NCI-H2196 treated with DMSO at 0.1 percent for 48 hours (cell line): ENCODE results near the gene PARP9.
"Not testable (repeated sequence)": the region's sequence is repeated elsewhere in the genome, so short reads cannot be mapped to it uniquely, and the experiment has no call there.

Source experiments
- DNase-seq: peaks from one replicate; lab custom pipeline; 2025; ENCODE audit not compliant: unreplicated experiment; lab: John Stamatoyannopoulos, UW

The PARP9 gene

GRCh38 chr3:122576174-122576940, 12.3 kb upstream of the PARP9 start:
- no peak for DNase-seq

GRCh38 chr3:122572940-122573412, 8.9 kb upstream of the PARP9 start:
- peak; percentile 67 for DNase-seq

DNA sequence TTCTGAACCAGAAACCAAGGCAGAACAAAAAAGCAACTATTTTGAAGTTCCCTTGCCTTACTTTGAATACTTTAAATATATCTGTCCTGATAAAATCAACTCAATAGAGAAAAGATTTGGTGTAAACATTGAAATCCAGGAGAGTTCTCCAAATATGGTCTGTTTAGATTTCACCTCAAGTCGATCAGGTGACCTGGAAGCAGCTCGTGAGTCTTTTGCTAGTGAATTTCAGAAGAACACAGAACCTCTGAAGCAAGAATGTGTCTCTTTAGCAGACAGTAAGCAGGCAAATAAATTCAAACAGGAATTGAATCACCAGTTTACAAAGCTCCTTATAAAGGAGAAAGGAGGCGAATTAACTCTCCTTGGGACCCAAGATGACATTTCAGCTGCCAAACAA, 4.7 kb upstream of the PARP9 start:
- DNase-seq, result no peak

- DNase-seq, result not testable (repeated sequence)
Measured at GRCh38 chr3:122568131-122568530, 4.0 kb upstream of the PARP9 start.

DNA sequence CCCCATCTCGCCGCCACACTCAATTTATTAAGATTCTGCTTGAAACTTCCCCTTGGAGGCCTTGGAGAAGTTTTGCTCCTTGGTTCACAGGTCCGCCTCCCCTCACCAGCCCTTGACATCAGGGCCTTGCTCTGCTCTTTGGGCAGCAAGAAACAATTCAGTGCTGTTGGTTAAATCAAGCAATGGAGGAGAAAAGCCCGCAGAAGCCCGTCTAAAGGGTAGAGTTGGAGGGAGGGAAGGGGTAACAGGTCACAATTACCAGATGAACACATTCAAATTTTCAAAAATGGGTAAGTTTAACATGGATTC, 429 bp downstream of the PARP9 start:
- DNase-seq, result no peak

DNA sequence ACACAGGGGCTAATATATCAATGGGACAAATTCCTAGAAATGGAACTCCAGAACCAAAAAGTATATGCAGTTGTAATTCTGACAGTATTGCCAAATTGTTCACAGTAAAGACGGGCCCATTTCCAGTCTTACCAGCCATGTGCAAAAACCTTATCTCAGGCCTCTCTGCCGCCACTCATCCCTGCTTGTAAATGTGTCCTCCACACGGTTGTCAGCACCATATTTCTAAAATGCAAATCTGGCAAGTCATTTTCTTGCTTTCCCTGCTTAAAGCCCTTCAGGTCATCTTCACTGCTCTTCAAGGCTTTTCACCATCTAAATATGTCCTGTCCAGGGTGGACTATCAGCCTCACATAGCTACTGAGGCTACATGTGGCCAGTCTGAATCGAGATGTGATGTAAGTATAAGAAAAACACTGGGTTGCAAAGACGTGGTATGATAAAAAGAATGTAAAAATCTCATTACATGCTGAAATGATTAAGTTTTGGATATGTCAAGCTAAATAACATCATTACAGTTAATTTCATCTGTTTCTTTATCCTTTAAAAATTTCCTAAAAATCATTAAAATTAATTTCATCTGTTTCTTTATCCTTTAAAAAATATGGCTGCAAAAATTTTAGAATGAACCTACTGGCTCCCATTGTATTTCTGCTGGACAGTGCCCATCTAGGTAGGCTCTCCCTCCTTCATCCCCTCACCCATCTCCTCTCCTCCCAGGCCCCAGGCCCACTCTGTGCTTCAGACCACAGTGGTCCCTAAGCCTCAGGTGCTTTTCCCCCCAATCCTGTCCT, 980 bp downstream of the PARP9 start:
- DNase-seq, result no peak

DNA sequence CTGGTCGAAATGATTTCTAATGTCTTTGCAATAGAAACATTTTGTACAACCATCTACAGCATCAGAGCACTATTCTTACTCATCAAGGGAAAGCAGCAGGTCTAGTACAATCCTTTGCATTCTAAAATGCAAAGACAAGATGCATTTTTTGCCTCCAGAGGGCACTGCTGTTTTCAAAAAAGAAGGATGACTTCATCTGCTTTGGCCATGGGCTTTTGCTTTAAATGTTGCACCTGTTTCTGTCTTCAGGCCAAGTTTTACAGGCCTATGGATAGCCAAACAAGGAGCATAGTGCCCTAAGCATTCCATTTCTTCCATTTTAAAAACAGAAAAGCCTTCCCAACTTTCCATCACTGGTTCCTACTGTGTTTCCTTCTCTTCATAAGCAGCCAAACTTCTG, 3.4 kb downstream of the PARP9 start:
- peak; percentile 76 for DNase-seq

GRCh38 chr3:122559906-122560305, 4.2 kb downstream of the PARP9 start:
- no peak for DNase-seq

DNA sequence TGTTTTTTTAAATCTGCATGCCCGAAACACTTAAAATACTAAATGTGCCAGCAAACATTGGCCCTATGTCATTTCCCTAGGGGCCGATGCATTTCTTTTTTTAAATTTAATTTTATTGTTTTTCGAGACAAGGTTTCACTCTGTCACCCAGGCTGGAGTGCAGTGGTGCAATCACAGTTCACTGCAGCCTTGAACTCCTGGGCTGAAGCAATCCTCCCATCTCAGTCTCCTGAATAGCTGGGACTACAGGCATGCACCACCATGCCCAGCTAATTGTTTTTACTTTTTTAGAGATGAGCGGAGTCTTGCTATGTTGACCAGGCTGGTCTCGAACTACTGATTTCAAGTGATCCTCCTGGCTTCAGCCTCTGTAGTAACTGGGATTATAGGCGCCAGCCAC, 5.5 kb downstream of the PARP9 start:
- DNase-seq, result no peak

DNA sequence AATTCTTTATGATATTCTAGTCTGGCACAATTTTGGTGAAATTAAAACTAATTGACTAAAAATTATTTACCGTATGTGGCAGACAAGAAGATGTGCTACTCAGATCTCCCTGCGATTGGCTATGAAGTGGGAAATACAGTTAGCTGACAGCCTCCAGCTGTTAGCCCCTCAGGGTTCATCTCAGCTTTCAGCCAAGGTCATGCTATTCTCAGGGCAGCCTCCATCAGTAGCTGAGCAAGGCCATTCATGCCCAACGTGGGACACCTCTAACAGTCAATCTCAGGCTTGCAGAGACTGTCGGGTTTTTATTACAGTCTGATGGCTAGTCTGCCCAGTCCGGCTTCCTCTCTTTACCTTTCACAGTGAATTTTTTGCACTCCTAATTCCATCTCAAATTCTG, 6.7 kb downstream of the PARP9 start:
- DNase-seq, result no peak

DNA sequence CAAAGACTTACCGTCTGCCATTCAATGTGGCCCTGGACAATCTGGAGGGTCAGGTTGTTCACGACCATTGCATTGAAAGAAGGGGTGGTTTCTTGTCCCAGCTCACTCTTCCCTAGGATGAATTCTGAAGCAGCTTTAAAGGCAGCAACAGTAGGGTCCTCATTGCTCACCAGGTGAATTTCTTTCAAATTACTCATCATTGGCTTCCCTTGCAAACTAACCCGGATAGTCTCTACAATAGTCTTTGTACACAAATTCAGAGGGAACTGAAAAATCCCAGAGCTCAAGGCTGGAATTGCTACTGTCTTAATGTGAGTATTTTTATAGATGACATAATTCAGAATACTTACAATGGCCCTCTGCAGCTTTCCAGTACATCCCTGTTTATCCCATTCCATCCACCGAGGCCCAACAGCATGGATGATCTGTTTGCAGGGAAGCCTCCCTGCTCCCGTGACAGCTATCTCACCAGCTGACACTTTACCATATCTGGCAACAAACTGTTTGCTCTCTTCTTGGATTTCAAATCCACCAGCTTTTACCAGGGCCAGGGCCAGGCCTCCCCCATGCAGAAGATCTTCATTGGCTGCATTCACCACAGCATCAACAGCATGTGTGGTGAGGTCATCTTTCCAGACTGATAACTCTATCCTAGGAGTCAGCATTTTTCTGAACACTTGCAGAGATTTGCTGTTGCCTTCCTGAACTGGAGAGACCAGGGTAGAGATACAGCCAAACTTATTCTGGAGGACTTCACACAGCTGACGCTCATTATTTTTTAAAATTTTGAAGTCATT, 8.6 kb downstream of the PARP9 start:
- peak; percentile 79 for DNase-seq

GRCh38 chr3:122553171-122553570, 10.9 kb downstream of the PARP9 start:
- DNase-seq, result no peak

GRCh38 chr3:122548619-122549018, 15.5 kb downstream of the PARP9 start:
- DNase-seq, result no peak

GRCh38 chr3:122548076-122548475, 16.0 kb downstream of the PARP9 start:
- no peak for DNase-seq

GRCh38 chr3:122546151-122546550, 17.9 kb downstream of the PARP9 start:
- DNase-seq, result no peak

GRCh38 chr3:122538956-122539490, 25.1 kb downstream of the PARP9 start:
- no peak for DNase-seq

- no peak for DNase-seq
Measured at GRCh38 chr3:122536632-122537001, 27.5 kb downstream of the PARP9 start.

GRCh38 chr3:122535964-122536631, 28.0 kb downstream of the PARP9 start:
- no peak for DNase-seq

- no peak for DNase-seq
Measured at GRCh38 chr3:122533931-122534334, 30.2 kb downstream of the PARP9 start.

DNA sequence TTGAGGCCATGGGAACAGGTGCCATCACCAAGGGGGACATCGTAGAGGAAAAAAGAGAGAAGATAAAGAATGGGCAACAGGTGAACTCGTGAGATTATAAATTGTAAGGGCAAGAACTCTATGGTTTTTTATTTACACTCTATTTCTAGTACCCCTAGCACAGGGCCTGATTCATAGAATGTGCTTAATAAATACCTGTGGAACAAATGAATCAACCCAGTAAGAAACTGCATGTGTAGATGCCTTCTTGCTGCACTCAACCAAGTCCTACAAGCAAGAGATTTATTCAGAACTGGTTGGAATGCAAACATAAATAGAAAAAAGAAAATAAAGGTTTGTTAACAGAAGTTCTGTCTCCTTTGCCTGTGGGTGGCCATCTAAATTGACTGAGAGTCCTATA, 30.6 kb downstream of the PARP9 start:
- no peak for DNase-seq

DNA sequence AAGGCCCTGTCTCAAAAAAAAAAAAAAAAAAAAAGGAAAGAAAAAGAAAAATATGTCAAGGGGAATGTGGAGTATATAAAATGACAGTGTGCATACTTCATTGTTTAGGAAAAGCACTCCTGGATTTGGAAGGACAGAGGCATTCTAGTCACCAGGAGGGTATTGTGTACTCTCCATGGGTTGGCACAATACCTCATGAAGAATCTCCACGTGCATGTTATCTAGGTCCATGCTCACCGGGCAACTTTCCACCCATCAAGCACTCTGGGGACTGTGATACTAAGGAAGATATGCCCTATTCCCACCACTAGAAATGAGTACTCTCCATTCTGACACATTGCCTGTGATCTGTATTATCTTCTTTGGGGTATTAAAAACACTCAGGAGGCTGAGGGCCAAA, 33.9 kb downstream of the PARP9 start:
- no peak for DNase-seq
